ENCODE measurements around the gene DDX43.

DNA sequence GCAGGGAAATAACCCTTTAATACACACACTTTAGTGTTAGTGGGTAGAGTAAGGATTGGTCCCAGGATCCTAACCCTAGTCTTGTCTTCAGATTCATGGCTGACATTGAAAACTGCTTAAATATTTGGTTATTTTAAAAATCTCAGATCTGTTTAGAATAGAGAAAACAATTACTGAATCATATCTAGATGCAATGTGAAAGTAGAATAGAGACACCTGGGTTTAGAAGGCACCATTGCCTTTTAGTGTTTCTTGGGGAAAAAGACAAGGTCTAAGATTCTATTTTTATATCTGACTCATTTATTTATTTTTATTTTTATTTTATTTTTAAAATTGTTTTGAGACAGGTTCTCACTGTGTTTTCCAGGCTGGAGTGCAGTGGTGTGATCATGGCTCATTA lies 6.0 kb downstream of the DDX43 start:
- TF ChIP-seq POLR2AphosphoS5 (IDR thresholded peaks at IDR 0.05; ENCODE audit: low read depth, low read length) (no peak), SIN3A (IDR thresholded peaks at IDR 0.05; ENCODE audit: borderline replicate concordance, insufficient read depth, low read depth, low read length) (no peak)
- TF ChIP-seq, protein P1, sequence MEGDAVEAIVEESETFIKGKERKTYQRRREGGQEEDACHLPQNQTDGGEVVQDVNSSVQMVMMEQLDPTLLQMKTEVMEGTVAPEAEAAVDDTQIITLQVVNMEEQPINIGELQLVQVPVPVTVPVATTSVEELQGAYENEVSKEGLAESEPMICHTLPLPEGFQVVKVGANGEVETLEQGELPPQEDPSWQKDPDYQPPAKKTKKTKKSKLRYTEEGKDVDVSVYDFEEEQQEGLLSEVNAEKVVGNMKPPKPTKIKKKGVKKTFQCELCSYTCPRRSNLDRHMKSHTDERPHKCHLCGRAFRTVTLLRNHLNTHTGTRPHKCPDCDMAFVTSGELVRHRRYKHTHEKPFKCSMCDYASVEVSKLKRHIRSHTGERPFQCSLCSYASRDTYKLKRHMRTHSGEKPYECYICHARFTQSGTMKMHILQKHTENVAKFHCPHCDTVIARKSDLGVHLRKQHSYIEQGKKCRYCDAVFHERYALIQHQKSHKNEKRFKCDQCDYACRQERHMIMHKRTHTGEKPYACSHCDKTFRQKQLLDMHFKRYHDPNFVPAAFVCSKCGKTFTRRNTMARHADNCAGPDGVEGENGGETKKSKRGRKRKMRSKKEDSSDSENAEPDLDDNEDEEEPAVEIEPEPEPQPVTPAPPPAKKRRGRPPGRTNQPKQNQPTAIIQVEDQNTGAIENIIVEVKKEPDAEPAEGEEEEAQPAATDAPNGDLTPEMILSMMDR (IDR thresholded peaks at IDR 0.05), result no peak
- TF ChIP-seq, protein P2, sequence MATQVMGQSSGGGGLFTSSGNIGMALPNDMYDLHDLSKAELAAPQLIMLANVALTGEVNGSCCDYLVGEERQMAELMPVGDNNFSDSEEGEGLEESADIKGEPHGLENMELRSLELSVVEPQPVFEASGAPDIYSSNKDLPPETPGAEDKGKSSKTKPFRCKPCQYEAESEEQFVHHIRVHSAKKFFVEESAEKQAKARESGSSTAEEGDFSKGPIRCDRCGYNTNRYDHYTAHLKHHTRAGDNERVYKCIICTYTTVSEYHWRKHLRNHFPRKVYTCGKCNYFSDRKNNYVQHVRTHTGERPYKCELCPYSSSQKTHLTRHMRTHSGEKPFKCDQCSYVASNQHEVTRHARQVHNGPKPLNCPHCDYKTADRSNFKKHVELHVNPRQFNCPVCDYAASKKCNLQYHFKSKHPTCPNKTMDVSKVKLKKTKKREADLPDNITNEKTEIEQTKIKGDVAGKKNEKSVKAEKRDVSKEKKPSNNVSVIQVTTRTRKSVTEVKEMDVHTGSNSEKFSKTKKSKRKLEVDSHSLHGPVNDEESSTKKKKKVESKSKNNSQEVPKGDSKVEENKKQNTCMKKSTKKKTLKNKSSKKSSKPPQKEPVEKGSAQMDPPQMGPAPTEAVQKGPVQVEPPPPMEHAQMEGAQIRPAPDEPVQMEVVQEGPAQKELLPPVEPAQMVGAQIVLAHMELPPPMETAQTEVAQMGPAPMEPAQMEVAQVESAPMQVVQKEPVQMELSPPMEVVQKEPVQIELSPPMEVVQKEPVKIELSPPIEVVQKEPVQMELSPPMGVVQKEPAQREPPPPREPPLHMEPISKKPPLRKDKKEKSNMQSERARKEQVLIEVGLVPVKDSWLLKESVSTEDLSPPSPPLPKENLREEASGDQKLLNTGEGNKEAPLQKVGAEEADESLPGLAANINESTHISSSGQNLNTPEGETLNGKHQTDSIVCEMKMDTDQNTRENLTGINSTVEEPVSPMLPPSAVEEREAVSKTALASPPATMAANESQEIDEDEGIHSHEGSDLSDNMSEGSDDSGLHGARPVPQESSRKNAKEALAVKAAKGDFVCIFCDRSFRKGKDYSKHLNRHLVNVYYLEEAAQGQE (IDR thresholded peaks at IDR 0.05; ENCODE audit: insufficient read depth in 1 of 2, low read depth in 2 of 2, low read length in 1 of 2), result no peak

Measured in Panc1 (cell line).